Cardiac muscle cell (in vitro differentiated cells and primary cell): ENCODE measurements around the gene PPIC. TPM values are rescaled to one million over a fixed set of nuclear protein-coding genes. Genes with fewer than 3 reads are reported as not detected.

Source experiments
- DNase-seq, 2 donors: peaks; one replicate each; pipeline versions ENCODE4 v3.0.0 to v3.0.0-alpha.2; 2010 to 2017; ENCODE audit warnings: low read depth in 1 of 2, low spot score in 1 of 2
- H3K27ac ChIP-seq: fragments of 200-600 bp; sonication (generic); 2 replicates; pipeline ENCODE4 v1.5.1; 2016
- H3K27me3 ChIP-seq: fragments of 200-600 bp; sonication (generic); 2 replicates; pipeline ENCODE4 v1.6.0; 2016; ENCODE audit warnings: control low read depth
- H3K36me3 ChIP-seq: fragments of 200-600 bp; sonication (generic); 2 replicates; pipeline ENCODE4 v1.5.1; 2016; ENCODE audit warnings: control low read depth
- H3K4me1 ChIP-seq: fragments of 200-600 bp; sonication (generic); 2 replicates; pipeline ENCODE4 v1.8.1; 2017; ENCODE audit warnings: low read depth, mild to moderate bottlenecking, mixed run types
- H3K4me3 ChIP-seq: fragments of 200-600 bp; sonication (generic); 2 replicates; pipeline ENCODE4 v1.5.1; 2016; ENCODE audit warnings: mild to moderate bottlenecking
- H3K9me3 ChIP-seq: fragments of 200-600 bp; sonication (generic); 2 replicates; pipeline ENCODE4 v1.5.1; 2017; ENCODE audit warnings: low read depth, mild to moderate bottlenecking, control low read depth
- CTCF ChIP-seq: IDR thresholded peaks from 2 replicates; pipeline ENCODE4 v1.5.1; 2012; ENCODE audit warnings: low read depth, mild to moderate bottlenecking, low read length
- polyA plus RNA-seq: library from polyadenylated mRNA; unstranded; fragments of >200 nt; fragmentation: Nextera tagmentation; extraction: Ambion mirVana; gene quantifications from 2 replicates; pipeline ENCODE4 v1.2.1, GENCODE V29; 2016
- total RNA-seq: library from RNA; depleted of rRNA; stranded (reverse); fragments of >200 nt; gene quantifications from 2 replicates; pipeline ENCODE4 v1.2.3, GENCODE V29; 2016

PPIC gene
- total and polyA plus RNA-seq, 2 experiments from 2014 or later = 118 to 293 TPM

- H3K36me3 ChIP-seq = no peaks in the 10 kb centered on the region
- peak overlapping the region; percentile 94 for H3K4me3 ChIP-seq
Observed at GRCh38 chr5:123035360-123035917, 1.1 kb downstream of the PPIC start.

GRCh38 chr5:123033157-123033671, 3.3 kb downstream of the PPIC start:
- peaks cover 4% of the 10 kb centered on the region for H3K4me1 ChIP-seq
- no peaks in the 10 kb centered on the region for H3K27me3 ChIP-seq
- H3K9me3 ChIP-seq = no peaks in the 10 kb centered on the region
- no peak overlapping the region for H3K4me3 ChIP-seq
- H3K36me3 ChIP-seq = no peaks in the 10 kb centered on the region
- no peak for TF ChIP-seq CTCF
- no peak overlapping the region for H3K27ac ChIP-seq
- no peak for DNase-seq

More at GRCh38 chr5:123035360-123035917, 1.1 kb downstream of the PPIC start:
- Histone ChIP-seq H3K27ac (peak overlapping the region; percentile 78), H3K9me3 (no peaks in the 10 kb centered on the region), H3K27me3 (peaks cover 4% of the 10 kb centered on the region), H3K4me1 (peaks cover 4% of the 10 kb centered on the region)
- peak; percentile 29 to 64 for DNase-seq
- no peak for TF ChIP-seq CTCF

- no peak for TF ChIP-seq CTCF
- Histone ChIP-seq H3K27ac (no peak overlapping the region), H3K4me3 (no peak overlapping the region), H3K27me3 (no peaks in the 10 kb centered on the region), H3K4me1 (no peaks in the 10 kb centered on the region), H3K36me3 (peaks cover 27% of the 10 kb centered on the region), H3K9me3 (no peaks in the 10 kb centered on the region)
- DNase-seq = no peak
Observed at GRCh38 chr5:123028222-123028621, 8.3 kb downstream of the PPIC start.

- DNase-seq = no peak
- no peak for TF ChIP-seq CTCF
- no peak overlapping the region for H3K4me3 ChIP-seq
Observed at GRCh38 chr5:123014689-123015088, 21.8 kb downstream of the PPIC start.

GRCh38 chr5:123012321-123012720, 24.2 kb downstream of the PPIC start:
- Histone ChIP-seq H3K36me3 (no peaks in the 10 kb centered on the region), H3K27ac (no peak overlapping the region), H3K27me3 (no peaks in the 10 kb centered on the region), H3K4me3 (no peak overlapping the region), H3K9me3 (no peaks in the 10 kb centered on the region), H3K4me1 (peaks cover 8% of the 10 kb centered on the region)
- no peak for TF ChIP-seq CTCF
- DNase-seq = no peak

More at GRCh38 chr5:123014689-123015088, 21.8 kb downstream of the PPIC start:
- Histone ChIP-seq H3K27me3 (no peaks in the 10 kb centered on the region), H3K27ac (no peak overlapping the region), H3K36me3 (no peaks in the 10 kb centered on the region), H3K9me3 (no peaks in the 10 kb centered on the region), H3K4me1 (no peaks in the 10 kb centered on the region)
